IMR-90 (cell line): ENCODE results near the gene ASH1L. TPM values are rescaled to one million over a fixed set of nuclear protein-coding genes. Genes with fewer than 3 reads are reported as not detected.

ENCODE experiments used
- ATAC-seq: fragments of 200-7000 bp; cut with Tn5 transposase; 2 replicates; pipeline ENCODE4 v1.9.1; 2020; ENCODE audit warnings: low read depth, mild to moderate bottlenecking, moderate library complexity
- BruUV-seq: library from RNA; stranded (reverse); fragments of 400-500 nt; replicated peaks from 2 replicates; lab custom pipeline; 2021; lab: Mats Ljungman, UMichigan
- CTCF ChIA-PET: fragments of 300-600 bp; formaldehyde crosslinking; extraction: SDS; loops from one replicate; lab custom pipeline; 2021; ENCODE audit warnings: antibody characterized with exemption; lab: Yijun Ruan, JAX
- POLR2A ChIA-PET: fragments of 300-600 bp; sonication (Branson Sonifier 250); formaldehyde crosslinking; loops from one replicate; lab custom pipeline; 2022; ENCODE audit warnings: antibody characterized with exemption; ENCODE audit not compliant: unreplicated experiment; lab: Charles Lee
- DNase-seq: peaks from one replicate; pipeline ENCODE4 v3.0.0; 2013
- H2AFZ ChIP-seq: replicated peaks from 2 replicates; pipeline ENCODE3; 2013; ENCODE audit warnings: low read length, mild to moderate bottlenecking; ENCODE audit not compliant: poor library complexity
- H2AK5ac ChIP-seq: 2 replicates; pipeline ENCODE4 v1.6.1; 2013; ENCODE audit warnings: low read depth, low read length, inconsistent platforms
- H2AK9ac ChIP-seq: replicated peaks from 2 replicates; pipeline ENCODE3; 2013; ENCODE audit warnings: mild to moderate bottlenecking, low read depth, low read length, moderate library complexity; ENCODE audit not compliant: poor library complexity
- H2BK120ac ChIP-seq: 2 replicates; pipeline ENCODE4 v1.6.1; 2013; ENCODE audit warnings: low read depth, low read length, inconsistent platforms
- H2BK15ac ChIP-seq: 3 replicates; pipeline ENCODE4 v1.6.1; 2013; ENCODE audit warnings: low read depth, low read length, inconsistent platforms
- H2BK20ac ChIP-seq: 2 replicates; pipeline ENCODE4 v1.6.1; 2013; ENCODE audit warnings: low read depth, mild to moderate bottlenecking, inconsistent platforms, low read length, moderate library complexity
- H2BK5ac ChIP-seq: 2 replicates; pipeline ENCODE4 v1.6.1; 2013; ENCODE audit warnings: mild to moderate bottlenecking, low read depth, low read length, inconsistent platforms; ENCODE audit not compliant: poor library complexity, severe bottlenecking
- H3K14ac ChIP-seq: replicated peaks from 2 replicates; pipeline ENCODE4 v1.6.1; 2013; ENCODE audit warnings: low read depth, low read length, inconsistent platforms
- H3K18ac ChIP-seq: 2 replicates; pipeline ENCODE4 v1.6.1; 2013; ENCODE audit warnings: low read depth, low read length, control low read depth
- H3K23ac ChIP-seq: 2 replicates; pipeline ENCODE4 v1.6.1; 2013; ENCODE audit warnings: low read depth, low read length, inconsistent platforms
- H3K27ac ChIP-seq: 2 replicates; pipeline ENCODE4 v1.5.1; 2013; ENCODE audit warnings: mild to moderate bottlenecking, control low read depth, low read length; ENCODE audit not compliant: insufficient read depth
- H3K27me3 ChIP-seq: 2 replicates; pipeline ENCODE4 v1.6.1; 2013; ENCODE audit warnings: low read length; ENCODE audit not compliant: control insufficient read depth, insufficient read depth
- H3K36me3 ChIP-seq: 2 replicates; pipeline ENCODE4 v1.6.1; 2013; ENCODE audit warnings: low read length, mixed read lengths; ENCODE audit not compliant: control insufficient read depth, insufficient read depth
- H3K4ac ChIP-seq: 2 replicates; pipeline ENCODE4 v1.6.1; 2013; ENCODE audit warnings: low read depth, low read length, inconsistent platforms
- H3K4me1 ChIP-seq: 2 replicates; pipeline ENCODE4 v1.6.1; 2013; ENCODE audit warnings: low read length, mixed read lengths; ENCODE audit not compliant: control insufficient read depth, insufficient read depth
- H3K4me2 ChIP-seq: 2 replicates; pipeline ENCODE4 v1.6.1; 2013; ENCODE audit warnings: low read depth, mild to moderate bottlenecking, control low read depth, low read length, moderate library complexity
- H3K4me3 ChIP-seq: 2 replicates; pipeline ENCODE4 v1.5.1; 2013; ENCODE audit warnings: low read depth, mild to moderate bottlenecking, control low read depth, low read length, moderate library complexity; ENCODE audit not compliant: insufficient read depth
- H3K56ac ChIP-seq: 2 replicates; pipeline ENCODE4 v1.6.1; 2013; ENCODE audit warnings: low read length, inconsistent platforms; ENCODE audit not compliant: insufficient read depth; ENCODE audit errors: extremely low read depth
- H3K79me1 ChIP-seq, 2 experiments: 2 replicates each; pipeline ENCODE4 v1.6.1; 2013; ENCODE audit warnings: low read length in 2 of 2, inconsistent platforms in 1 of 2, low read depth in 1 of 2
- H3K9ac ChIP-seq: 2 replicates; pipeline ENCODE4 v1.6.1; 2013; ENCODE audit warnings: low read depth, low read length, control low read depth
- H3K9me1 ChIP-seq: 2 replicates; pipeline ENCODE4 v1.6.1; 2013; ENCODE audit warnings: low read length, inconsistent platforms; ENCODE audit not compliant: insufficient read depth
- H3K9me3 ChIP-seq: 2 replicates; pipeline ENCODE4 v1.6.1; 2013; ENCODE audit warnings: low read length; ENCODE audit not compliant: control insufficient read depth, insufficient read depth
- H4K20me1 ChIP-seq: 2 replicates; pipeline ENCODE4 v1.6.1; 2013; ENCODE audit warnings: low read length, inconsistent platforms; ENCODE audit not compliant: insufficient read depth
- H4K5ac ChIP-seq: 2 replicates; pipeline ENCODE4 v1.6.1; 2013; ENCODE audit warnings: mild to moderate bottlenecking, low read depth, low read length, control low read depth
- H4K8ac ChIP-seq, 2 experiments: 2 replicates each; pipeline ENCODE4 v1.6.1; 2013; ENCODE audit warnings: low read depth in 2 of 2, low read length in 2 of 2, control low read depth in 1 of 2, inconsistent platforms in 1 of 2
- H4K91ac ChIP-seq: 2 replicates; pipeline ENCODE4 v1.6.1; 2013; ENCODE audit warnings: low read depth, low read length, inconsistent platforms; ENCODE audit not compliant: insufficient read depth
- FOS ChIP-seq: fragments of 150-350 bp; IDR thresholded peaks from 2 replicates; pipeline ENCODE4 v1.6.1; 2016; ENCODE audit warnings: low read depth, low read length
- RAD21 ChIP-seq: IDR thresholded peaks from 2 replicates; pipeline ENCODE4 v1.6.1; 2012; ENCODE audit warnings: low read length, improper control_type of control experiment
- SMC3 ChIP-seq: fragments of 150-350 bp; IDR thresholded peaks from 2 replicates; pipeline ENCODE4 v1.6.1; 2016; ENCODE audit warnings: low read depth, mild to moderate bottlenecking, antibody characterized with exemption, low read length, moderate library complexity
- WGBS, 2 experiments: methylation state at CpG; one replicate each; pipeline versions ENCODE4 v1.1.5 to v1.1.7; 2013; ENCODE audit warnings: missing lambda C conversion rate in 2 of 2; ENCODE audit not compliant: insufficient read length in 1 of 2; ENCODE audit errors: extremely low coverage in 2 of 2; 5-methylcytosine and 5-hydroxymethylcytosine counted together
- dilution Hi-C: fragments of 300-500 bp; cut with HindIII; formaldehyde crosslinking; loops from one replicate; pipeline ENCODE4 v1.14.3; 2018; ENCODE audit warnings: low sequenced_read_pairs; ENCODE audit not compliant: unreplicated experiment
- in situ Hi-C: fragments of 300-500 bp; cut with MboI; formaldehyde crosslinking; loops from 3 replicates; pipeline ENCODE4 v1.14.3; 2019; ENCODE audit warnings: low sequenced_read_pairs, inconsistent platforms, mixed read lengths
- intact Hi-C: fragments of 100-400 bp; cut with micrococcal nuclease; formaldehyde crosslinking; loops from 2 replicates; pipeline ENCODE4 v1.10.0; 2022
- polyA plus RNA-seq, 3 experiments: library from polyadenylated mRNA; depleted of rRNA; stranded (reverse); fragments of >200 nt; gene quantifications; 2 replicates each; pipeline ENCODE4 v1.2.3, GENCODE V29; 2012; ENCODE audit warnings: low replicate concordance in 1 of 3
- total RNA-seq: library from RNA; depleted of rRNA; stranded (reverse); fragments of >200 nt; gene quantifications from 2 replicates; pipeline ENCODE4 v1.2.3, GENCODE V29; 2012
- TF ChIP-seq, protein P1 (sequence below): conservative IDR thresholded peaks from 2 replicates; pipeline ENCODE4 v1.5.1; 2012; ENCODE audit warnings: mild to moderate bottlenecking, low read depth, low read length, improper control_type of control experiment

The ASH1L gene
- total and polyA plus RNA-seq, 2 of the 4 experiments (the other 2 are of a cell fraction): 13.7 to 18.5 TPM

DNA sequence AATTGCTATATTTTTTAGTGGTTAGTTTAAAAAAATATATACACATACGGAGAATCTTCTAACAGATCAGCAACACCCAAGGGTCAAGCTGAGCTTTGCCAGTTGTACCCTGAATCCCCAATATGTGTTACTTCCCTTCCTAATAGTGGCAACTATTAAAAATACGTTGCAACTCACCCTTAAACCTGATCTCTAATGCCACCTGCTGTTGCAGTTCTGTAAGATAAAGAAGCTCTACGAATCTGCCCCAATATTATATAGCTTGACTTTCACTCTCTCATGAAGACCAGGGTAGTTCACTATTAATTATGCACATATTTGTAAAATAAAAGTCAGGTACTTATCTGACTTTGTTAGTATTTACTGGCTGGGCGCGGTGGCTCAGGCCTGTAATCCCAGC, 58.4 kb downstream of the ASH1L start:
- POLR2A ChIA-PET: no interaction called here

More for the DNA sequence above, 58.4 kb downstream of the ASH1L start:
- no peak for TF ChIP-seq FOS
- peak; percentile 34; the same call in 1 of the 2 replicates for TF ChIP-seq SMC3
- TF ChIP-seq, protein P1, sequence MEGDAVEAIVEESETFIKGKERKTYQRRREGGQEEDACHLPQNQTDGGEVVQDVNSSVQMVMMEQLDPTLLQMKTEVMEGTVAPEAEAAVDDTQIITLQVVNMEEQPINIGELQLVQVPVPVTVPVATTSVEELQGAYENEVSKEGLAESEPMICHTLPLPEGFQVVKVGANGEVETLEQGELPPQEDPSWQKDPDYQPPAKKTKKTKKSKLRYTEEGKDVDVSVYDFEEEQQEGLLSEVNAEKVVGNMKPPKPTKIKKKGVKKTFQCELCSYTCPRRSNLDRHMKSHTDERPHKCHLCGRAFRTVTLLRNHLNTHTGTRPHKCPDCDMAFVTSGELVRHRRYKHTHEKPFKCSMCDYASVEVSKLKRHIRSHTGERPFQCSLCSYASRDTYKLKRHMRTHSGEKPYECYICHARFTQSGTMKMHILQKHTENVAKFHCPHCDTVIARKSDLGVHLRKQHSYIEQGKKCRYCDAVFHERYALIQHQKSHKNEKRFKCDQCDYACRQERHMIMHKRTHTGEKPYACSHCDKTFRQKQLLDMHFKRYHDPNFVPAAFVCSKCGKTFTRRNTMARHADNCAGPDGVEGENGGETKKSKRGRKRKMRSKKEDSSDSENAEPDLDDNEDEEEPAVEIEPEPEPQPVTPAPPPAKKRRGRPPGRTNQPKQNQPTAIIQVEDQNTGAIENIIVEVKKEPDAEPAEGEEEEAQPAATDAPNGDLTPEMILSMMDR: peak; percentile 46
- TF ChIP-seq RAD21: peak; percentile 52
- no peak overlapping the region for H2AK9ac ChIP-seq
- DNase-seq (peak; percentile 42), ATAC-seq (peak; percentile 70)
- H2BK20ac ChIP-seq: no peak overlapping the region
- no peak overlapping the region for H3K56ac ChIP-seq
- H3K9ac ChIP-seq: no peak overlapping the region
- no peak overlapping the region for H3K23ac ChIP-seq
- CTCF ChIA-PET: interaction anchor here (0.5 to 1.1 kb wide), 5 partner anchors 8 to 107 kb away, joined by 3 to 6 read pairs (median 4); no protein-coding TSS in a partner anchor
- intact Hi-C loops: no loop called here
- H2AFZ ChIP-seq: no peak overlapping the region
- in situ Hi-C loops: no loop called here
- no peak overlapping the region for H3K18ac ChIP-seq
- H4K91ac ChIP-seq: no peak overlapping the region
- H3K4me1 ChIP-seq: peaks cover 7% of the 10 kb centered on the region
- H3K79me1 ChIP-seq: peaks cover 38 to 75% of the 10 kb centered on the region in 2 experiments
- peaks cover 33% of the 10 kb centered on the region for H4K20me1 ChIP-seq
- H3K14ac ChIP-seq: no peak overlapping the region
- H3K9me3 ChIP-seq: no peaks in the 10 kb centered on the region
- peaks cover 8% of the 10 kb centered on the region for H3K9me1 ChIP-seq
- H3K27me3 ChIP-seq: no peaks in the 10 kb centered on the region
- dilution Hi-C loops: no loop called here
- no peak overlapping the region for H3K4me2 ChIP-seq
- H3K27ac ChIP-seq: no peak overlapping the region
- H3K4me3 ChIP-seq: no peak overlapping the region
- BruUV-seq: no TSS peak
- no peak overlapping the region for H2BK5ac ChIP-seq
- no peak overlapping the region for H3K4ac ChIP-seq
- no peaks in the 10 kb centered on the region for H3K36me3 ChIP-seq
- no peak overlapping the region for H4K5ac ChIP-seq
- no peak overlapping the region for H2BK15ac ChIP-seq
- WGBS, 2 experiments: no CpG with 5 or more reads among the region's 5 CpGs
- no peak overlapping the region for H4K8ac ChIP-seq
- H2AK5ac ChIP-seq: no peak overlapping the region
- no peak overlapping the region for H2BK120ac ChIP-seq
